Natural killer cell (primary cell): ENCODE data around the gene NTM. TPM values are rescaled to one million over a fixed set of nuclear protein-coding genes. Genes with fewer than 3 reads are reported as not detected.

Experiments
- ATAC-seq, 3 donors: fragments of 150-1000 bp in 2 of 3; fragments of 200-7000 bp in 1 of 3; cut with Tn5 transposase; 1 replicate in 1 of 3; 2 replicates in 2 of 3; pipeline ENCODE4 v1.10.0; 2021; ENCODE audit warnings: mild to moderate bottlenecking in 2 of 3, moderate library complexity in 2 of 3
- DNase-seq, 2 donors: peaks; one replicate each; pipeline versions ENCODE4 v3.0.0 to v3.0.0-alpha.2; 2013 to 2021; ENCODE audit warnings: mixed read lengths in 1 of 2
- H3K27ac ChIP-seq: one replicate; pipeline ENCODE4 v1.5.1; 2013; ENCODE audit warnings: mild to moderate bottlenecking, low read length
- H3K27me3 ChIP-seq: one replicate; pipeline ENCODE4 v1.6.1; 2013; ENCODE audit warnings: low read length; ENCODE audit not compliant: control insufficient read depth, insufficient read depth
- H3K36me3 ChIP-seq: one replicate; pipeline ENCODE4 v1.6.1; 2013; ENCODE audit warnings: low read length; ENCODE audit not compliant: control insufficient read depth, insufficient read depth
- H3K4me1 ChIP-seq: one replicate; pipeline ENCODE4 v1.6.1; 2013; ENCODE audit warnings: low read length; ENCODE audit not compliant: control insufficient read depth, insufficient read depth
- H3K4me3 ChIP-seq: one replicate; pipeline ENCODE4 v1.5.1; 2013; ENCODE audit warnings: low read length
- H3K9me3 ChIP-seq: one replicate; pipeline ENCODE4 v1.6.1; 2013; ENCODE audit warnings: low read length; ENCODE audit not compliant: control insufficient read depth, insufficient read depth
- H3K27ac Mint-ChIP-seq, 2 donors: one replicate each; pipeline ENCODE4 v1.8.0; 2022; ENCODE audit warnings: mild to moderate bottlenecking in 2 of 2, mixed read lengths in 2 of 2, moderate library complexity in 1 of 2
- H3K27me3 Mint-ChIP-seq, 2 donors: one replicate each; pipeline ENCODE4 v1.8.0; 2022; ENCODE audit warnings: low read depth in 2 of 2, mixed read lengths in 2 of 2
- H3K36me3 Mint-ChIP-seq: one replicate; pipeline ENCODE4 v1.8.0; 2022; ENCODE audit warnings: mixed read lengths
- H3K4me1 Mint-ChIP-seq, 2 donors: one replicate each; pipeline ENCODE4 v1.8.0; 2022; ENCODE audit warnings: mixed read lengths in 2 of 2
- H3K4me3 Mint-ChIP-seq: one replicate; pipeline ENCODE4 v1.8.0; 2022; ENCODE audit warnings: mild to moderate bottlenecking, moderate library complexity, mixed read lengths
- H3K9me3 Mint-ChIP-seq, 2 donors: one replicate each; pipeline ENCODE4 v1.8.0; 2022; ENCODE audit warnings: mixed read lengths in 2 of 2
- CTCF ChIP-seq: fragments of 200-600 bp; IDR thresholded peaks from one replicate; pipeline ENCODE4 v1.8.0; 2022; ENCODE audit warnings: antibody characterized with exemption
- WGBS: methylation state at CpG from one replicate; pipeline ENCODE4 v1.1.7; 2013; ENCODE audit warnings: missing lambda C conversion rate; ENCODE audit not compliant: insufficient coverage; 5-methylcytosine and 5-hydroxymethylcytosine counted together
- intact Hi-C: fragments of 100-400 bp; cut with micrococcal nuclease; formaldehyde crosslinking; loops from one replicate; pipeline ENCODE4 v1.14.2; 2022
- total RNA-seq, 4 donors: library from RNA; stranded (reverse); fragments of 120-200 nt in 1 of 4; gene quantifications; one replicate each; pipeline versions ENCODE4 v1.2.3 to v1.2.4, GENCODE V29; 2013 to 2022

NTM gene
- total RNA-seq, 3 donors from 2014 or later (not counting 1 experiment from before 2014, with no cell fraction given), result not detected

DNA sequence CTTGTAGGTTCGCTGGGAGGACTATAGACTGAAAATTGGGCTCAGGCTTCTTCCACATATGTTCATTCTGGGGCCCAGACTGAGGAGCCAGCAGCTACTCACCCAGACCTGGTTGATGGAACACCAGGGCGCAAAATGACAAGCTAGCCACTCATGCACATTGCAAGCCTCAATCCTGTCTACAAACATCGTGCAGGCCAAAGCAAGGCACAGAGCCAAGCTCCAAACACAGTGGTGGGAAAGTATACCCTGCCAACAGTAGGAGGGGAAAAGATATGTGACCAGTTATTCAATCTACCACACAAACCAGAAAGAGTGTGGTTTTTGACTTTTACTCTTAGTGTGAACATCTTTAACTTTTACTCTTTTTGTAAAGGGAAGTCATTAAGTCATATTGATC, 660.5 kb downstream of the NTM start:
- no peaks in the 10 kb centered on the region for H3K36me3 ChIP-seq
- H3K4me1 ChIP-seq, result no peaks in the 10 kb centered on the region
- Mint-ChIP-seq H3K27me3 (peaks cover 0 to 3% of the 10 kb centered on the region in 2 donors), H3K27ac (no peak overlapping the region), H3K4me3 (no peak overlapping the region), H3K36me3 (no peaks in the 10 kb centered on the region), H3K4me1 (no peaks in the 10 kb centered on the region), H3K9me3 (peaks cover 7 to 8% of the 10 kb centered on the region in 2 donors)
- intact Hi-C loops, result no loop called here
- no peak for TF ChIP-seq CTCF
- no peak overlapping the region for H3K4me3 ChIP-seq
- H3K27me3 ChIP-seq, result no peaks in the 10 kb centered on the region
- H3K9me3 ChIP-seq, result no peaks in the 10 kb centered on the region
- ATAC-seq, result no peak
- no peak overlapping the region for H3K27ac ChIP-seq
- no peak for DNase-seq
- 84% methylated on average over 3 of the region's 3 CpGs for WGBS

DNA sequence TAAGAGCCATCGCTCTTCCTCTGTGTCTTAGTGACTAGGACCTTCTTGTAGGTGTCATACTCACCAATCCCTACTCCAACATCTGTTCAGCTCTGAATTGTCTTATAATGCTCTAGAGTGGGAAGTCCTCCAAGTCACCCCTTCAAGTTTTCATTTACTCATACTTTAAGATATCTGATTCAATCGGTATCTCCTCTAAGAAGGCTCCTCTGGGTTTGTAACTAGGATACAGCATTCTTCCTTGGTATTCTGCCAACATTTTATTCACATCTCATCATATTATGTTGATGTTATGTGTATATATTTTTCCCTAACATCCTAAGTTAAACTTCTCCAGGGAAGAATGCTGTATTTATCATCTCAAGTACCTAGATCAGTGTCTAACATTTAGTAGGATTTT, 662.1 kb downstream of the NTM start:
- Mint-ChIP-seq H3K36me3 (no peaks in the 10 kb centered on the region), H3K4me1 (no peaks in the 10 kb centered on the region), H3K27ac (no peak overlapping the region), H3K4me3 (no peak overlapping the region), H3K27me3 (peaks cover 0 to 3% of the 10 kb centered on the region in 2 donors), H3K9me3 (peaks cover 6 to 7% of the 10 kb centered on the region in 2 donors)
- intact Hi-C loops, result no loop called here
- ATAC-seq (no peak), DNase-seq (no peak)
- Histone ChIP-seq H3K36me3 (no peaks in the 10 kb centered on the region), H3K9me3 (no peaks in the 10 kb centered on the region), H3K4me1 (no peaks in the 10 kb centered on the region), H3K4me3 (no peak overlapping the region), H3K27ac (no peak overlapping the region), H3K27me3 (no peaks in the 10 kb centered on the region)
- TF ChIP-seq CTCF, result no peak
- 71% methylated on average over 1 of the region's 2 CpGs for WGBS

- H3K27me3 ChIP-seq, result no peaks in the 10 kb centered on the region
- no peak overlapping the region for H3K27ac Mint-ChIP-seq
- H3K9me3 Mint-ChIP-seq, result peaks cover 5 to 7% of the 10 kb centered on the region in 2 donors
- H3K4me1 Mint-ChIP-seq, result no peaks in the 10 kb centered on the region
- 87% methylated on average over 4 of the region's 4 CpGs for WGBS
- ATAC-seq (no peak), DNase-seq (no peak)
- intact Hi-C loops, result no loop called here
- no peak overlapping the region for H3K4me3 Mint-ChIP-seq
- H3K4me3 ChIP-seq, result no peak overlapping the region
- no peaks in the 10 kb centered on the region for H3K9me3 ChIP-seq
- peaks cover 0 to 3% of the 10 kb centered on the region in 2 donors for H3K27me3 Mint-ChIP-seq
- no peaks in the 10 kb centered on the region for H3K36me3 ChIP-seq
- H3K36me3 Mint-ChIP-seq, result no peaks in the 10 kb centered on the region
- H3K4me1 ChIP-seq, result no peaks in the 10 kb centered on the region
- no peak overlapping the region for H3K27ac ChIP-seq
- no peak for TF ChIP-seq CTCF
Observed at GRCh38 chr11:132033051-132033450, 662.6 kb downstream of the NTM start.

- TF ChIP-seq CTCF, result no peak
- H3K4me3 Mint-ChIP-seq, result no peak overlapping the region
- intact Hi-C loops, result no loop called here
Observed at GRCh38 chr11:132035228-132035627, 664.8 kb downstream of the NTM start.

More at GRCh38 chr11:132035228-132035627, 664.8 kb downstream of the NTM start:
- Histone ChIP-seq H3K36me3 (no peaks in the 10 kb centered on the region), H3K4me1 (no peaks in the 10 kb centered on the region), H3K27me3 (no peaks in the 10 kb centered on the region), H3K9me3 (no peaks in the 10 kb centered on the region), H3K4me3 (no peak overlapping the region), H3K27ac (no peak overlapping the region)
- Mint-ChIP-seq H3K27ac (no peak overlapping the region), H3K9me3 (peaks cover 7% of the 10 kb centered on the region in 2 donors), H3K36me3 (no peaks in the 10 kb centered on the region), H3K4me1 (no peaks in the 10 kb centered on the region), H3K27me3 (peaks cover 0 to 3% of the 10 kb centered on the region in 2 donors)
- no peak for DNase-seq
- WGBS, result 44% methylated on average over 4 of the region's 4 CpGs
- no peak for ATAC-seq
